Ovary (tissue), 3 donors: ENCODE results near the gene NEK1.

ENCODE experiments used
- CTCF ChIP-seq, 3 donors: fragments of 450-650 bp in 2 of 3; fragments of 200-600 bp in 1 of 3; IDR thresholded peaks; one replicate each; pipeline versions ENCODE4 v1.5.1 to v1.8.0; 2016 to 2022; ENCODE audit warnings: antibody characterized with exemption in 3 of 3, mild to moderate bottlenecking in 1 of 3
- POLR2A ChIP-seq: fragments of 450-650 bp; IDR thresholded peaks from one replicate; pipeline ENCODE4 v1.6.1; 2017; ENCODE audit warnings: antibody characterized with exemption, mild to moderate bottlenecking, moderate library complexity
- donor health status: DM: no; HTN: no; CAD: no.

GRCh38 chr4:169359961-169360360 lies 252.4 kb downstream of the NEK1 start:
- TF ChIP-seq CTCF (IDR thresholded peaks at IDR 0.05) = no peak
- TF ChIP-seq POLR2A = no peak
